Fibroblast of lung (primary cell): ENCODE measurements around the gene CLMP. TPM values are rescaled to one million over a fixed set of nuclear protein-coding genes. Genes with fewer than 3 reads are reported as not detected.
A peak's percentile ranks its signal among the peaks of the same experiment; 100 is the strongest.

ENCODE experiments used
- DNase-seq, 2 donors: peaks; one replicate each; pipeline versions ENCODE4 v3.0.0 to v3.0.0-alpha.2; 2010; ENCODE audit warnings: low read depth in 2 of 2
- H2AFZ ChIP-seq: 2 replicates; pipeline ENCODE4 v1.5.1; 2012; ENCODE audit warnings: low read length, control low read depth, inconsistent platforms
- H3K27ac ChIP-seq: 2 replicates; pipeline ENCODE4 v1.5.1; 2011; ENCODE audit warnings: low read length, control low read depth; ENCODE audit not compliant: insufficient read depth
- H3K27me3 ChIP-seq: 2 replicates; pipeline ENCODE4 v1.5.1; 2011; ENCODE audit warnings: mild to moderate bottlenecking, low read length; ENCODE audit not compliant: control insufficient read depth, insufficient read depth
- H3K36me3 ChIP-seq: 2 replicates; pipeline ENCODE4 v1.5.1; 2011; ENCODE audit warnings: low read length; ENCODE audit not compliant: control insufficient read depth, insufficient read depth
- H3K4me1 ChIP-seq: 2 replicates; pipeline ENCODE4 v1.5.1; 2011; ENCODE audit warnings: low read length; ENCODE audit not compliant: control insufficient read depth, insufficient read depth; ENCODE audit errors: extremely low read depth
- H3K4me2 ChIP-seq: 2 replicates; pipeline ENCODE4 v1.5.1; 2011; ENCODE audit warnings: low read length, control low read depth; ENCODE audit not compliant: insufficient read depth; ENCODE audit errors: extremely low read depth
- H3K4me3 ChIP-seq, 4 experiments: fragments of 200-600 bp in 1 of 4; sonication (generic) in 1 of 4; replicated peaks in 1 of 4; 2 replicates each; pipeline ENCODE4 v1.5.1; 2011 to 2016; ENCODE audit warnings: low read length in 4 of 4, low read depth in 3 of 4, mild to moderate bottlenecking in 3 of 4, control low read depth in 2 of 4, inconsistent platforms in 1 of 4, mixed read lengths in 1 of 4; ENCODE audit not compliant: insufficient read depth in 1 of 4; ENCODE audit errors: control extremely low read depth in 1 of 4
- H3K79me2 ChIP-seq: 2 replicates; pipeline ENCODE4 v1.5.1; 2012; ENCODE audit warnings: mild to moderate bottlenecking, low read length, inconsistent platforms; ENCODE audit not compliant: control insufficient read depth, insufficient read depth
- H3K9ac ChIP-seq: 2 replicates; pipeline ENCODE4 v1.5.1; 2011; ENCODE audit warnings: mild to moderate bottlenecking, low read length, control low read depth; ENCODE audit not compliant: insufficient read depth
- H3K9me3 ChIP-seq: 2 replicates; pipeline ENCODE4 v1.5.1; 2012; ENCODE audit warnings: low read depth, low read length; ENCODE audit not compliant: control insufficient read depth, insufficient read depth
- H4K20me1 ChIP-seq: 2 replicates; pipeline ENCODE4 v1.5.1; 2011; ENCODE audit warnings: low read length; ENCODE audit not compliant: control insufficient read depth, insufficient read depth; ENCODE audit errors: extremely low read depth
- CTCF ChIP-seq, 2 donors: IDR thresholded peaks in 1 of 2; conservative IDR thresholded peaks in 1 of 2; 1 replicate in 1 of 2; 2 replicates in 1 of 2; pipeline ENCODE4 v1.5.1; 2011 to 2012; ENCODE audit warnings: low read length in 2 of 2, control low read depth in 1 of 2, inconsistent platforms in 1 of 2, low read depth in 1 of 2, mild to moderate bottlenecking in 1 of 2
- EZH2 ChIP-seq: IDR thresholded peaks from 2 replicates; pipeline ENCODE4 v1.5.1; 2012; ENCODE audit warnings: low read length, control low read depth, mild to moderate bottlenecking; ENCODE audit errors: missing control alignments
- polyA plus RNA-seq, 2 donors: library from polyadenylated mRNA; depleted of rRNA in 1 of 2; stranded (reverse) in 1 of 2; unstranded in 1 of 2; fragments of >200 nt; gene quantifications; 2 replicates each; pipeline ENCODE4 v1.2.1, GENCODE V29; 2011 to 2012; ENCODE audit warnings: missing spikeins in 1 of 2
- total RNA-seq: library from RNA; depleted of rRNA; stranded (reverse); fragments of >200 nt; gene quantifications from 2 replicates; pipeline ENCODE4 v1.2.1, GENCODE V29; 2014

CLMP gene
- total and polyA plus RNA-seq, 2 donors (not counting 1 experiment from before 2014, with no cell fraction given): 107 to 243 TPM

- peak overlapping the region in 2 of 4 experiments; percentile 12 to 20 for H3K4me3 ChIP-seq
- no peaks in the 10 kb centered on the region for H4K20me1 ChIP-seq
- H3K4me1 ChIP-seq: peaks cover 17% of the 10 kb centered on the region
- peak overlapping the region; percentile 77 for H3K4me2 ChIP-seq
- no peak for TF ChIP-seq EZH2
- TF ChIP-seq CTCF (conservative IDR thresholded peaks at IDR 0.05 in 1 of 2, IDR thresholded peaks at IDR 0.05 in 1 of 2; ENCODE audit: low read depth in 1 of 2, low read length in 2 of 2): no peak
- DNase-seq: peak; percentile 30 to 84
- H2AFZ ChIP-seq: no peak overlapping the region
- H3K9me3 ChIP-seq: no peaks in the 10 kb centered on the region
- H3K27ac ChIP-seq: peak overlapping the region; percentile 75
- H3K27me3 ChIP-seq: no peaks in the 10 kb centered on the region
- peak overlapping the region; percentile 39 for H3K9ac ChIP-seq
- H3K36me3 ChIP-seq: no peaks in the 10 kb centered on the region
- peaks cover 25% of the 10 kb centered on the region for H3K79me2 ChIP-seq
Observed at GRCh38 chr11:123122341-123122740, 72.7 kb downstream of the CLMP start.

GRCh38 chr11:123116486-123116885 lies 78.6 kb downstream of the CLMP start:
- H3K9me3 ChIP-seq: no peaks in the 10 kb centered on the region
- H3K4me1 ChIP-seq: peaks cover 4% of the 10 kb centered on the region
- no peaks in the 10 kb centered on the region for H3K27me3 ChIP-seq
- DNase-seq: peak in 1 of 2 donors; percentile 21
- H3K36me3 ChIP-seq: no peaks in the 10 kb centered on the region
- peaks cover 16% of the 10 kb centered on the region for H3K79me2 ChIP-seq
- no peak overlapping the region for H2AFZ ChIP-seq
- no peak overlapping the region for H3K4me2 ChIP-seq
- TF ChIP-seq EZH2 (no peak), CTCF (conservative IDR thresholded peaks at IDR 0.05 in 1 of 2, IDR thresholded peaks at IDR 0.05 in 1 of 2; ENCODE audit: low read depth in 1 of 2, low read length in 2 of 2) (no peak)
- no peak overlapping the region for H3K4me3 ChIP-seq
- no peaks in the 10 kb centered on the region for H4K20me1 ChIP-seq
- no peak overlapping the region for H3K9ac ChIP-seq
- no peak overlapping the region for H3K27ac ChIP-seq

GRCh38 chr11:123111465-123111864 lies 83.6 kb downstream of the CLMP start:
- Histone ChIP-seq H3K9me3 (no peaks in the 10 kb centered on the region), H3K4me2 (no peak overlapping the region), H3K79me2 (peaks cover 32% of the 10 kb centered on the region), H3K4me1 (peaks cover 10% of the 10 kb centered on the region), H3K9ac (no peak overlapping the region), H3K27ac (peak overlapping the region; percentile 40), H2AFZ (no peak overlapping the region), H3K4me3 (no peak overlapping the region), H3K36me3 (no peaks in the 10 kb centered on the region), H4K20me1 (no peaks in the 10 kb centered on the region), H3K27me3 (no peaks in the 10 kb centered on the region)
- DNase-seq: peak; percentile 59 to 65
- peak; percentile 59 to 68 for TF ChIP-seq CTCF (conservative IDR thresholded peaks at IDR 0.05 in 1 of 2, IDR thresholded peaks at IDR 0.05 in 1 of 2; ENCODE audit: low read depth in 1 of 2, low read length in 2 of 2)
- no peak for TF ChIP-seq EZH2
